ENCODE results near the gene HDC. TPM values are rescaled to one million over a fixed set of nuclear protein-coding genes. Genes with fewer than 3 reads are reported as not detected.

Gene HDC
- total and polyA plus RNA-seq, 2 of the 13 experiments (the other 11 are each of a cell fraction or from before 2014, with no cell fraction given), result not detected

DNA sequence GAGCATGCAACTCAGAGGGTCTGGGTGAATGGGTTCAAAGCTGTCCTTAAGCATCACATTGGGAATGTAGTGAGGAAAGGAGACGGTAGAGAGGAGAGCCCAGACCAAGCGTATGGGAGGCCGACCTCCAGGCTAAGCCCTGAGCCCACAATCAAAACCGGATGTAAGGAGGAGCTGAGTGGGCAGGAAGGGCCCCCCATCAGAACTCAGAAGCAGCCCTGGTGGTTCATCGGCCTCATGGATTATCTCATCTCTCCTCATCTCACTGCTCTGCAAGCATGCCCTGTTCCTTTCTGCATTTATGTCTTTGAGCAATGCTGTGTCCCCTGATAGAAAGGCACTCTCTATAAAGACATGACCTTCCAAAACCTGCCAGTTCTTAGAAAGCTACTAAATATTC is 6.2 kb downstream of the HDC start (continued):
- TF ChIP-seq FOXK1 (CRISPR knock-in tag; IDR thresholded peaks at IDR 0.05; ENCODE audit: borderline replicate concordance, low read depth) (no peak), FOXC1 (CRISPR knock-in tag; IDR thresholded peaks at IDR 0.05; ENCODE audit: borderline replicate concordance) (no peak), RFX5 (IDR thresholded peaks at IDR 0.05; ENCODE audit: low read depth, low read length) (no peak)

GRCh38 chr15:50257924-50258323 is 7.6 kb downstream of the HDC start:
- intact Hi-C loops (cut with micrococcal nuclease; ENCODE audit: unreplicated experiment) (no loop called here), in situ Hi-C loops (cut with HindIII; ENCODE audit: extremely low pct_ligation_motif_present, low pct_unique_long_range_greater_than_20kb) (no loop called here)
- Histone ChIP-seq H3K4me1 (ENCODE audit: insufficient read depth, low read length) (peaks cover 24% of the 10 kb centered on the region), H3K9me3 (ENCODE audit: low read length) (no peaks in the 10 kb centered on the region), H3K27me3 (ENCODE audit: control insufficient read depth in 1 of 2, insufficient read depth in 2 of 2, low read length in 2 of 2) (no peaks in the 10 kb centered on the region), H2AFZ (ENCODE audit: low read length) (no peak overlapping the region), H3K36me3 (replicated peaks in 1 of 2; ENCODE audit: control insufficient read depth in 1 of 2, insufficient read depth in 2 of 2, low read length in 2 of 2) (no peaks in the 10 kb centered on the region), H3K79me2 (ENCODE audit: insufficient read depth, low read length) (no peaks in the 10 kb centered on the region), H3K27ac (ENCODE audit: extremely low read length, insufficient read depth, low read length) (no peak overlapping the region), H3K4me3 (replicated peaks in 1 of 3; ENCODE audit: insufficient read depth in 1 of 3, low read depth in 2 of 3, low read length in 3 of 3) (no peak overlapping the region), H3K4me2 (ENCODE audit: low read depth, low read length) (no peak overlapping the region), H4K20me1 (ENCODE audit: insufficient read depth, low read length) (no peaks in the 10 kb centered on the region), H3K9ac (ENCODE audit: insufficient read depth, low read depth, low read length) (no peak overlapping the region)
- BruUV-seq (replicated peaks), result no TSS peak
- FAIRE-seq (no peak), DNase-seq (ENCODE audit: low spot score) (no peak), ATAC-seq (no peak)
- POLR2A ChIA-PET, result no interaction called here
- whole genome bisulfite sequencing (ENCODE audit: low lambda C conversion rate), result 34% methylated on average over 3 of the region's 3 CpGs
- CTCF ChIA-PET (ENCODE audit: low intra/inter-chr PET ratio, low total read pairs), result no interaction called here
- TF ChIP-seq PHF8 (CRISPR knock-in tag; IDR thresholded peaks at IDR 0.05) (no peak), GLI4 (CRISPR knock-in tag; IDR thresholded peaks at IDR 0.05; ENCODE audit: borderline replicate concordance) (no peak), HMG20A (CRISPR knock-in tag; IDR thresholded peaks at IDR 0.05; ENCODE audit: borderline replicate concordance) (no peak), HDAC6 (IDR thresholded peaks at IDR 0.05; ENCODE audit: low read depth, low read length) (no peak), BRCA1 (CRISPR knock-in tag; IDR thresholded peaks at IDR 0.05) (no peak), ZNF761 (CRISPR knock-in tag; conservative IDR thresholded peaks at IDR 0.05) (no peak), ZNF180 (CRISPR knock-in tag; IDR thresholded peaks at IDR 0.05; ENCODE audit: borderline replicate concordance, low read depth) (no peak), CAMTA2 (CRISPR knock-in tag; IDR thresholded peaks at IDR 0.05; ENCODE audit: borderline replicate concordance) (no peak), SETDB1 (CRISPR knock-in tag; IDR thresholded peaks at IDR 0.05; ENCODE audit: borderline replicate concordance) (no peak)
- TF ChIP-seq, protein P1, sequence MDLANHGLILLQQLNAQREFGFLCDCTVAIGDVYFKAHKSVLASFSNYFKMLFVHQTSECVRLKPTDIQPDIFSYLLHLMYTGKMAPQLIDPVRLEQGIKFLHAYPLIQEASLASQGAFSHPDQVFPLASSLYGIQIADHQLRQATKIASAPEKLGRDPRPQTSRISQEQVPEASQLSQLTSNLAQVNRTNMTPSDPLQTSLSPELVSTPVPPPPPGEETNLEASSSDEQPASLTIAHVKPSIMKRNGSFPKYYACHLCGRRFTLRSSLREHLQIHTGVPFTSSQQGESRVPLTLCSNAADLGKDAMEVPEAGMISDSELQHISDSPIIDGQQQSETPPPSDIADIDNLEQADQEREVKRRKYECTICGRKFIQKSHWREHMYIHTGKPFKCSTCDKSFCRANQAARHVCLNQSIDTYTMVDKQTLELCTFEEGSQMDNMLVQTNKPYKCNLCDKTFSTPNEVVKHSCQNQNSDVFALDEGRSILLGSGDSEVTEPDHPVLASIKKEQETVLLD (CRISPR knock-in tag; IDR thresholded peaks at IDR 0.05; ENCODE audit: low read depth), result no peak
- TF ChIP-seq, protein P2, sequence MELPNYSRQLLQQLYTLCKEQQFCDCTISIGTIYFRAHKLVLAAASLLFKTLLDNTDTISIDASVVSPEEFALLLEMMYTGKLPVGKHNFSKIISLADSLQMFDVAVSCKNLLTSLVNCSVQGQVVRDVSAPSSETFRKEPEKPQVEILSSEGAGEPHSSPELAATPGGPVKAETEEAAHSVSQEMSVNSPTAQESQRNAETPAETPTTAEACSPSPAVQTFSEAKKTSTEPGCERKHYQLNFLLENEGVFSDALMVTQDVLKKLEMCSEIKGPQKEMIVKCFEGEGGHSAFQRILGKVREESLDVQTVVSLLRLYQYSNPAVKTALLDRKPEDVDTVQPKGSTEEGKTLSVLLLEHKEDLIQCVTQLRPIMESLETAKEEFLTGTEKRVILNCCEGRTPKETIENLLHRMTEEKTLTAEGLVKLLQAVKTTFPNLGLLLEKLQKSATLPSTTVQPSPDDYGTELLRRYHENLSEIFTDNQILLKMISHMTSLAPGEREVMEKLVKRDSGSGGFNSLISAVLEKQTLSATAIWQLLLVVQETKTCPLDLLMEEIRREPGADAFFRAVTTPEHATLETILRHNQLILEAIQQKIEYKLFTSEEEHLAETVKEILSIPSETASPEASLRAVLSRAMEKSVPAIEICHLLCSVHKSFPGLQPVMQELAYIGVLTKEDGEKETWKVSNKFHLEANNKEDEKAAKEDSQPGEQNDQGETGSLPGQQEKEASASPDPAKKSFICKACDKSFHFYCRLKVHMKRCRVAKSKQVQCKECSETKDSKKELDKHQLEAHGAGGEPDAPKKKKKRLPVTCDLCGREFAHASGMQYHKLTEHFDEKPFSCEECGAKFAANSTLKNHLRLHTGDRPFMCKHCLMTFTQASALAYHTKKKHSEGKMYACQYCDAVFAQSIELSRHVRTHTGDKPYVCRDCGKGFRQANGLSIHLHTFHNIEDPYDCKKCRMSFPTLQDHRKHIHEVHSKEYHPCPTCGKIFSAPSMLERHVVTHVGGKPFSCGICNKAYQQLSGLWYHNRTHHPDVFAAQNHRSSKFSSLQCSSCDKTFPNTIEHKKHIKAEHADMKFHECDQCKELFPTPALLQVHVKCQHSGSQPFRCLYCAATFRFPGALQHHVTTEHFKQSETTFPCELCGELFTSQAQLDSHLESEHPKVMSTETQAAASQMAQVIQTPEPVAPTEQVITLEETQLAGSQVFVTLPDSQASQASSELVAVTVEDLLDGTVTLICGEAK (IDR thresholded peaks at IDR 0.05), result no peak
- TF ChIP-seq, protein P2 (CRISPR knock-in tag; IDR thresholded peaks at IDR 0.05), result no peak
